Trophoblast cell (in vitro differentiated cells and primary cell): Measurements from ENCODE around the gene TBPL2.
"Not testable (repeated sequence)": the region's sequence is repeated elsewhere in the genome, so short reads cannot be mapped to it uniquely, and the experiment has no call there.

Experiments
- DNase-seq, 2 donors: peaks; one replicate each; pipeline ENCODE4 v3.0.0-alpha.2; 2016
- H2AFZ ChIP-seq: 2 replicates; pipeline ENCODE4 v1.6.1; 2013; ENCODE audit warnings: low read length, moderate library complexity, mild to moderate bottlenecking; ENCODE audit not compliant: insufficient read depth, poor library complexity
- H2AK5ac ChIP-seq: 2 replicates; pipeline ENCODE4 v1.6.1; 2013; ENCODE audit warnings: mild to moderate bottlenecking, low read length
- H2BK120ac ChIP-seq: 2 replicates; pipeline ENCODE4 v1.6.1; 2013; ENCODE audit warnings: low read length, mild to moderate bottlenecking, moderate library complexity; ENCODE audit not compliant: insufficient read depth, poor library complexity
- H2BK12ac ChIP-seq: 2 replicates; pipeline ENCODE4 v1.6.1; 2013; ENCODE audit warnings: mild to moderate bottlenecking, low read length, moderate library complexity
- H2BK5ac ChIP-seq: 2 replicates; pipeline ENCODE4 v1.6.1; 2013; ENCODE audit warnings: low read length, low read depth, moderate library complexity, mild to moderate bottlenecking; ENCODE audit not compliant: poor library complexity
- H3K14ac ChIP-seq: 2 replicates; pipeline ENCODE4 v1.6.1; 2013; ENCODE audit warnings: mild to moderate bottlenecking, low read length
- H3K18ac ChIP-seq: 2 replicates; pipeline ENCODE4 v1.6.1; 2013; ENCODE audit warnings: mild to moderate bottlenecking, low read length
- H3K23ac ChIP-seq: 2 replicates; pipeline ENCODE4 v1.6.1; 2013; ENCODE audit warnings: low read length
- H3K27ac ChIP-seq: 2 replicates; pipeline ENCODE4 v1.5.1; 2013; ENCODE audit warnings: low read depth, mild to moderate bottlenecking, inconsistent platforms, low read length, moderate library complexity
- H3K27me3 ChIP-seq: 2 replicates; pipeline ENCODE4 v1.6.1; 2013; ENCODE audit warnings: inconsistent platforms, mild to moderate bottlenecking, low read length, moderate library complexity; ENCODE audit not compliant: insufficient read depth
- H3K36me3 ChIP-seq, 2 experiments: 1 replicate in 1 of 2; 2 replicates in 1 of 2; pipeline ENCODE4 v1.6.1; 2013; ENCODE audit warnings: low read length in 2 of 2, mild to moderate bottlenecking in 2 of 2, moderate library complexity in 1 of 2; ENCODE audit not compliant: insufficient read depth in 2 of 2, control insufficient read depth in 1 of 2
- H3K4ac ChIP-seq: 2 replicates; pipeline ENCODE4 v1.6.1; 2013; ENCODE audit warnings: low read depth, mild to moderate bottlenecking, low read length, moderate library complexity
- H3K4me1 ChIP-seq, 2 experiments: 1 replicate in 1 of 2; 2 replicates in 1 of 2; pipeline ENCODE4 v1.6.1; 2013; ENCODE audit warnings: low read length in 2 of 2, mild to moderate bottlenecking in 2 of 2, moderate library complexity in 1 of 2; ENCODE audit not compliant: insufficient read depth in 2 of 2, control insufficient read depth in 1 of 2
- H3K4me2 ChIP-seq: 2 replicates; pipeline ENCODE4 v1.6.1; 2013; ENCODE audit warnings: inconsistent platforms, mild to moderate bottlenecking, low read length, moderate library complexity
- H3K4me3 ChIP-seq: 2 replicates; pipeline ENCODE4 v1.5.1; 2013; ENCODE audit warnings: mild to moderate bottlenecking, low read depth, low read length, inconsistent platforms
- H3K79me1 ChIP-seq: one replicate; pipeline ENCODE4 v1.6.1; 2013; ENCODE audit warnings: low read length
- H3K79me2 ChIP-seq: 2 replicates; pipeline ENCODE4 v1.6.1; 2013; ENCODE audit warnings: low read length, mild to moderate bottlenecking; ENCODE audit not compliant: control insufficient read depth, insufficient read depth, poor library complexity
- H3K9ac ChIP-seq: 2 replicates; pipeline ENCODE4 v1.6.1; 2013; ENCODE audit warnings: mild to moderate bottlenecking, low read length
- H3K9me3 ChIP-seq: 2 replicates; pipeline ENCODE4 v1.6.1; 2013; ENCODE audit warnings: low read depth, mild to moderate bottlenecking, control low read depth, inconsistent platforms, low read length; ENCODE audit not compliant: insufficient read depth
- H4K12ac ChIP-seq: 2 replicates; pipeline ENCODE4 v1.6.1; 2013; ENCODE audit warnings: low read depth, mild to moderate bottlenecking, low read length, moderate library complexity
- H4K8ac ChIP-seq: 2 replicates; pipeline ENCODE4 v1.6.1; 2013; ENCODE audit warnings: low read depth, mild to moderate bottlenecking, low read length, moderate library complexity
- H4K91ac ChIP-seq: one replicate; pipeline ENCODE4 v1.6.1; 2013; ENCODE audit warnings: low read depth, mild to moderate bottlenecking, low read length, moderate library complexity
- WGBS: extraction: QIAGEN DNeasy Blood & Tissue Kit; methylation state at CpG from one replicate; pipeline ENCODE4 v1.1.7; 2013; ENCODE audit warnings: missing lambda C conversion rate; ENCODE audit not compliant: insufficient read length, insufficient coverage; ENCODE audit errors: extremely low coverage; 5-methylcytosine and 5-hydroxymethylcytosine counted together

The TBPL2 gene

GRCh38 chr14:55467307-55467706 is 26.9 kb upstream of the TBPL2 start:
- no peak overlapping the region for H2BK12ac ChIP-seq
- no peaks in the 10 kb centered on the region for H3K4me1 ChIP-seq
- H4K91ac ChIP-seq: no peak overlapping the region
- H3K14ac ChIP-seq: no peak overlapping the region
- no peak overlapping the region for H2BK120ac ChIP-seq
- no peak overlapping the region for H2AK5ac ChIP-seq
- no peak overlapping the region for H3K4me2 ChIP-seq
- H2BK5ac ChIP-seq: no peak overlapping the region
- no peak overlapping the region for H3K27ac ChIP-seq
- no peak for DNase-seq
- no peaks in the 10 kb centered on the region for H3K27me3 ChIP-seq
- no peaks in the 10 kb centered on the region for H3K79me1 ChIP-seq
- no peaks in the 10 kb centered on the region for H3K36me3 ChIP-seq
- no peak overlapping the region for H3K4me3 ChIP-seq
- H4K12ac ChIP-seq: no peak overlapping the region
- H3K18ac ChIP-seq: no peak overlapping the region
- no peak overlapping the region for H3K23ac ChIP-seq
- no CpG with 5 or more reads among the region's 7 CpGs for WGBS
- H2AFZ ChIP-seq: no peak overlapping the region
- no peak overlapping the region for H3K9ac ChIP-seq
- no peak overlapping the region for H4K8ac ChIP-seq
- peaks cover 13% of the 10 kb centered on the region for H3K9me3 ChIP-seq
- no peak overlapping the region for H3K4ac ChIP-seq
- no peaks in the 10 kb centered on the region for H3K79me2 ChIP-seq

DNA sequence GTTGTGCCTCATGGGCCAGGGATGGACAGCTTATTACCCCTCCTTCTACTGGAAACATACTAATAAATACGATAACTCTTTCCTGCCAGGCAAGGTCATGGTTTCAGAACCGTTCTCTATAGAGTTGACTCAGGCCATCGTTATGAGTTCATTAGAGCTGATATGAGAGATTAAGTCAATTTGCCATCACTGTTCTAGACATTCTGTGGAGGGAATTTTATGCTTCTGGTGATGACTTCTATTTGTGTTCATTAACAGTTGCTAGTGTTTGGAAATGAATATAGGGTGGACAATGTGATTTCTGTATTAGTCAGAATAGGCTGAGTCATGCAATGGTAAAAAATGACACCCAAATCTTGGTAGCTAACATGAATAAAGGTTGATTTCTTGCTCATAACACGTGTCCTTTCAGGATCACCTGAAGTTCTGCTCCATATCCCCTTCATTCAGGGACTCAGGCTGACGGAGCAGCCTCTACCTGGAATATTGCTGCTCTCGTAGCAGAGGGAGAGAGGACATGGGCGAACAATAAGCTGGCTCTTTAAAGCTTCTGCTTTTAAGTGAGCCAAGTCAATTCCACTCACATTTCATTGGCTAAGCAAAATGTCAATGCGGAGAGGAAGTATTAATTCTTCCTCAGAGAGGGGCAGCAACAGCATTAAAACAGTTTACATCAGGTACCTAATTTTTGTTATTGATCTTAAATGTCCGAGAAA is 18.5 kb upstream of the TBPL2 start:
- Histone ChIP-seq H4K91ac (no peak overlapping the region), H2BK120ac (no peak overlapping the region)

DNA sequence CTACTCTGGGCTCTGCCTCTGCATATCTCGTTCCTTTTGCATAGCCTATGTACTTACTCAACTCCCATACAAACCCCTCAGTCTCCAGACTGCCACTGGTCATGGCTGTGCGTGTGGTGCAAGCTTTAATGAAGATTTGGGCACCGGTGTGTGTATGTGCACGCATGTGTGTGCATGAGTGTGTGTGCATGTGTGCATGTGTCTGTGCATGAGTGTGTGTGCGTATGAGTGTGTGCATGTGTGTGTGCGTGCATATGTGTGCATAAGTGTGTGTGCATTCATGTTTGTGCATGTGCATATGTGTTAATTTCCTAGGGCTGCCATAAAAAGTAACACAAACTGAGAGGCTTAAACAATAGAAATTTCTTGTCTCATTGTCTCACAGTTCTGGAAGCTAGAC is 17.1 kb upstream of the TBPL2 start:
- no peak overlapping the region for H4K8ac ChIP-seq
- peaks cover 2% of the 10 kb centered on the region for H3K79me1 ChIP-seq
- no peak overlapping the region for H3K9ac ChIP-seq
- no peaks in the 10 kb centered on the region for H3K36me3 ChIP-seq
- no peak overlapping the region for H3K18ac ChIP-seq
- no peak overlapping the region for H2AK5ac ChIP-seq
- H3K27ac ChIP-seq: no peak overlapping the region
- H4K91ac ChIP-seq: no peak overlapping the region
- no peak overlapping the region for H3K14ac ChIP-seq
- no peak overlapping the region for H2BK120ac ChIP-seq
- no peaks in the 10 kb centered on the region for H3K9me3 ChIP-seq
- H2AFZ ChIP-seq: no peak overlapping the region
- WGBS: no CpG with 5 or more reads among the region's 6 CpGs
- no peak for DNase-seq
- no peak overlapping the region for H3K4me3 ChIP-seq
- no peak overlapping the region for H3K23ac ChIP-seq
- no peak overlapping the region for H2BK5ac ChIP-seq
- H3K4me1 ChIP-seq: peaks cover 8% of the 10 kb centered on the region in 2 experiments
- no peaks in the 10 kb centered on the region for H3K27me3 ChIP-seq
- no peaks in the 10 kb centered on the region for H3K79me2 ChIP-seq
- no peak overlapping the region for H2BK12ac ChIP-seq
- no peak overlapping the region for H3K4ac ChIP-seq
- H4K12ac ChIP-seq: no peak overlapping the region
- H3K4me2 ChIP-seq: no peak overlapping the region

More for the DNA sequence above, 18.5 kb upstream of the TBPL2 start:
- no peak overlapping the region for H2AFZ ChIP-seq
- no peak overlapping the region for H3K9ac ChIP-seq
- no peak overlapping the region for H3K23ac ChIP-seq
- H3K36me3 ChIP-seq: no peaks in the 10 kb centered on the region
- no peaks in the 10 kb centered on the region for H3K79me2 ChIP-seq
- H3K79me1 ChIP-seq: peaks cover under 1% of the 10 kb centered on the region
- H3K27ac ChIP-seq: no peak overlapping the region
- H3K14ac ChIP-seq: no peak overlapping the region
- no peak overlapping the region for H3K4me2 ChIP-seq
- no peak overlapping the region for H4K8ac ChIP-seq
- H2BK5ac ChIP-seq: no peak overlapping the region
- H3K4ac ChIP-seq: no peak overlapping the region
- no peak overlapping the region for H3K4me3 ChIP-seq
- H4K12ac ChIP-seq: no peak overlapping the region
- H3K18ac ChIP-seq: no peak overlapping the region
- no peaks in the 10 kb centered on the region for H3K9me3 ChIP-seq
- no peak overlapping the region for H2AK5ac ChIP-seq
- H3K27me3 ChIP-seq: no peaks in the 10 kb centered on the region
- no peak overlapping the region for H2BK12ac ChIP-seq
- DNase-seq: peak in 1 of 2 donors; percentile 9
- H3K4me1 ChIP-seq: peaks cover 8% of the 10 kb centered on the region in 2 experiments
- no CpG with 5 or more reads among the region's 9 CpGs for WGBS

GRCh38 chr14:55456411-55456810 is 16.0 kb upstream of the TBPL2 start:
- not testable (repeated sequence) for H3K27ac ChIP-seq, H4K8ac ChIP-seq, H3K79me1 ChIP-seq, H3K79me2 ChIP-seq, H3K36me3 ChIP-seq, H3K4ac ChIP-seq, H2AK5ac ChIP-seq, H3K18ac ChIP-seq, H2BK120ac ChIP-seq, H3K9me3 ChIP-seq, H3K14ac ChIP-seq, H2AFZ ChIP-seq, H4K91ac ChIP-seq, H3K9ac ChIP-seq, H3K4me1 ChIP-seq, DNase-seq, H3K4me2 ChIP-seq, H2BK12ac ChIP-seq, H3K4me3 ChIP-seq, H3K23ac ChIP-seq, H3K27me3 ChIP-seq, H4K12ac ChIP-seq, H2BK5ac ChIP-seq
- WGBS: no CpG with 5 or more reads among the region's 34 CpGs
